Measurements from ENCODE around the gene PSAP.

Gene PSAP

DNA sequence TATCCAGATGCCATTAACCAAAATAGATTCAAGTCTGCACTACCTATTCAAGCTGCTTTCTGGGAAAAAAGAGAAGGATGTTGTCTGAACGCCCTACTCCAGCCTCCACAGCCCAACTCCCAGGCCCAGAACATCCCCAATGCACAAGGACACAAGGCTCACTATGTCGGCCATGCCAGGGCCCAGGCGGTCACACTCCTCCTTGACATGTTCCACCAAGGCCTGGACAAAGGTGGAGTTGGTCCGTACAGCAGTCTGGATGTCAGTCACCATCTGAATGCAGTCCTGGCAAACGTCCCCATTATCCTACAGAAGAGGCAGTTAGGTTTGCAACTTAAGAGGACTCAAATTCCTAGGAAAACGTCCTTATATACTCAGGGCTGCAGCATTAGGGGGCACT is 23.2 kb downstream of the PSAP start:
- no peak for DNase-seq (ENCODE audit: low spot score)

DNA sequence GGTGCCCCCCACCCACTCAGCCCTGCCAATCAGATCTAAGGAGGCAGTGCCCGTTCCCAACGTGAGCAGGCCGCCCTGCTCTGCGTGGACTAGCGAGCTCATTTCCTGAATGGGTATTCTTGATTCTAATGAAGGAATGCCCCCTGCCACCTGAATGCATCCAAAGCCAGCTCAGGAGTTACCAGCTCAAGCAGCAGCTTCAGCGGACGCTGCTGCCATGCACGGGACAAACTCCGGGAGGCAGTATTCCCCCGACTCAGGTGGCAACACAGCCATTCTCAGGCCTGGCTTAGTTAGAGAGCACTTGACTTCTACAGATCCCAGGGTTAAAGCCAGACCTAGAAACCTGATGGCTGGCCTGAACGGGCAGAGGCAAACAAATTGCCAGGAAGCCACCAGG is 25.8 kb downstream of the PSAP start:
- no peak for DNase-seq (ENCODE audit: low spot score)

DNA sequence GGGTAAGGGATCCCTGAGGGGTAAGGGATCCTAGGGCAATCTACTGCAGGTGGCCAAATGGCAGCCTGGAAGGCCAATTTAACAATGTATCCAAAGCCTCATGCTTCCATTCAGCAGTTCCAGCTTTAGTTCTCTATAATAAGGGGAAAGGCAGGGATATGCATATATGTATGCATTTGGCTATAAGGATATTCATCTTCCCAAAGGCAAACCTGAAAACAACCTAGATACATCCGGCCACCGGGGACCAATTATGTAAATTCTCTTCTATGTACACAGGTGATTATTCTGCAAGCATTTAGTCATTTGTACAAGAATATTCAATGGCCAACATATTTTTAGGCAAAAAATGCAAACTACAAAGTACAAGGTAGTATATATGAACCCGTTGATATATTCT is 26.7 kb downstream of the PSAP start:
- DNase-seq (ENCODE audit: low spot score) = no peak

DNA sequence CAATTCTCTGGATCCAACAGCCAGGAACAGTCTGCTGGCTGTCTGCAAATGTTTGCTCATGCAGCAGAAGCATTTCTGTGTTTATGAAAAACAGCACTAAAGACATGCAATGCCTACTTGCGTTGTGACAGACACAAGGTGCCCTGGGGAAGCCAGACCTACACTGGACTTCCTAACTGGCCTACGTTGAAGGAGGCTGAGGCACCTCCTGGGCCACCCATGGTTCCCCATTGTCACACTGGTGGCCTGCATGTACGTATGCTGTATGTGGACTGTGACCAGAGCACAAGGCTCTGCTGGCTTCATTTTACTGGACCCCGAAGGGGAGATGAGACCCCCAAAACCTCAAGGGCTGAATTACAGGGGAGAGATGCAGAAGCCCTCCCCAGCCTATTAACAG is 27.7 kb downstream of the PSAP start:
- no peak for DNase-seq (ENCODE audit: low spot score)

DNA sequence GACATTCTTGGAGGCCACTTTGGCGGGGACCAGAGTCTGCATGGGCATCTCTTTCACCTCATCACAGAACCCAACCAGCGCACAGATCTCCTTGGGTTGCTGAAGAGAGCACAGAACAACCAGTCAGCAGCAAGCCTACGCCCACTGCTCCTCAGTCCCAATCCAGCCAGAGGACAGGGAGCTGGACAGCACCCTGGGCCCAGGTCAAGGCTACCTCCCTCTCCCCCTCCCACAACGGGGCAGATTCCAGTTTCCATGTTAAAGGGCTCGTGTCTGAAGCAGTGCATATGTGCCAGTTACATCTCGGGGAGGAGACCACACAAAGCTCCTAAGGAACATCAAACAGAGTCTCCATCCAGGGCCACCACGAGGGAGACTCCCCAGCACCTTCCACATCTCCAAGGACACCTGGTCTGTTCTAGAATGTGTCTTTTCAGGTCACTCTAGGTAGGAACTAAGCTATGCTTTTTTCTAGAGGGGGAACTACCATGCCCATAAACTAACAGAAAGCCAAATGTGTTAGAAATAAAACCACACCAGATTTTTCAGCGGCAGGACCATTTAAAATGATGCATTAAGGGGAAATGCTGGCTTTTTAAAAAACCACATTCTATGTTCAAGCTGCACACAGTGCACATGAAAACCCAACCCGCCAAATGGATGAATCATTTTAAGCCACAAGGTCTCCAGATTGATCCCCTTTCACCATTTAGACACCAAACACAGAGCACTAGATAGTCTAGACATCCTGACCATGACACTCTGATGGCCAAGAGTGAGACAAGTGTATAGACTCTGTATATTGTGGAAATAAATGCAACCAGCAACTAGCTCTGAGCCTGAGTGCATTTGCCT is 28.9 kb downstream of the PSAP start:
- DNase-seq (ENCODE audit: low spot score) = no peak

DNA sequence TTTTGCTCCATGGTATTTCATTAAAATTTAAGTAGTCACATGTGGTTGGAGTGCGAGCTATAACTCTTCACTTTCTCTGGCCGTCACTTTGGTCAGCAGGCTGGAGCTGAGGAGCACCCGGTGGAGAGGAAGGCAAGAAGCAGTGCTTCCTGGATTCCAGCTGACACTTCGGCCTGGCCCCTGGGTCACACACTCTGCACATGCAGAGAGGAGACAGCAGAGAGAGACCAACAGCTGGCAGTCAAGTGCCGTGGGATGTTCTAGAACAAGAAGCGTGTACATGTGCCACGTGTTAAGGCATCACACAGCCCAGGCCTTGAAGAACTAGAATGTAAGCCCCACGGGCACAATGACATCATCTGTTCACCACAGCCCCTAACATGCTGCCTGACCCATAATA is 30.1 kb downstream of the PSAP start:
- no peak for DNase-seq (ENCODE audit: low spot score)

DNA sequence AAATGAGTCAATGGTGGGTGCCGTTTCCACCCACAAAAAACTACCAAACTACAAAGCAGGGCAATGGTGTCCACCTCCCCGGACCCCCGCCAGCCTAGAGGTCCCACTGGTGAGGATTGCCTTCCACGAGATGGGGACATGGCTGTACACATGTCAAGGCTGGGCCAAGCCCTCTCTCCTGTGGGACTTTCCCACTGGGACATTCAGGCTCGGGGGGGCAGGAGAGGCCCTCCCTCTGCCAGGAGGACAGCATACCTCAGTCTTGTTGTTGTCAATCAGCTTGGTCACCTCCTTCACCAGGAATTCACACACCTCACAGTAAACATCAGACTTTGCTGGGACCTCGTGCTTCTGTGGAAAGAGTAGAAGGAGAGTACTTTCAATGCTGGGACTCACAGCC is 31.1 kb downstream of the PSAP start:
- DNase-seq (ENCODE audit: low spot score) = no peak

DNA sequence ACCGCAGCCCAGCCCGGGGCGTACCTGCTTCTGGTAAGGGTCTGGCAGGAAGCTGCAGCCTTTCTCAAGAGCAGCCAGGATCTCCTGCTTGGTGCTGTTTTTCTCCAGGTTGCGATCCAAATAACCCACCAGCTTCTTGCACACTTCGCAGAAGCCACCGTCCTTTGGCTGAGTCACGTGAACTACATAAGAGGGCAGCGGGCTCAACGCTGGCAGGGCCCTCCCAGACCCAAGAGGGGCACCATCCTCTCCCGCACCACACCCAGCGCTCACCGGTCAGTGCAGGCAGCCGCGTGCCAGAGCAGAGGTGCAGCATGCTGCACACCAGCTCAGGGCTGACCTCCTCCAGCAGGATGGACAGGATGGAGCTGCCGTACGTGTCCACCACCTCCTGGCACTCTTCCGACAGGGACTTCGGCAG is 31.6 kb downstream of the PSAP start:
- DNase-seq (ENCODE audit: low spot score) = no peak

DNA sequence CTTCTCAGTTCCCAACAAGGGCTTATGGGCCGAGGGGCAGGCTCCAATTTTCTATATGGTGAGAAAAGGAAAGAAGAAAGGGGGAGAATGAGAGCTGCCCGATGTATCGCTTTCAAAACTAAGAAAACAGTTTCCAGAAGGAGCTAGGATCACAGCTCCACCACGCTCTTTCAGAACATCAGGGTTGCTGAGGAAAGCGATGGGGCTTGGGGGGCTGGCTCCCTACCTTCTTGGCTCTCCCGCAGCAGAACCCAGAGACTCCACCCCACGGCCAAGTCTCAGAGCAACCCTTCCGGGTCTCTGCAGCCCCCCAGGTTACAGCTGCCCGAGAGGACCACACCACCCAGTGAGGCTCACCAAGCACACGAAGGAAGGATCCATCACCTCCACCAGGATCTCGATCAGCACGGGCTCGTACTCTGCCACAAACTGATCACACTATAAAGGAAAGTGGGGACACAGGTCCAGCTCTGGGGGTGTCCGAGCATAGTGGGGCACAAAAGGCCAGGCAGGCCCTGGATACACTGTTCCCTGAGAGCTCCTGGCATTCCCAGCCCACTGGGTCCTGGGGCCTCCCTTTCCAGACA is 32.3 kb downstream of the PSAP start:
- no peak for DNase-seq (ENCODE audit: low spot score)

DNA sequence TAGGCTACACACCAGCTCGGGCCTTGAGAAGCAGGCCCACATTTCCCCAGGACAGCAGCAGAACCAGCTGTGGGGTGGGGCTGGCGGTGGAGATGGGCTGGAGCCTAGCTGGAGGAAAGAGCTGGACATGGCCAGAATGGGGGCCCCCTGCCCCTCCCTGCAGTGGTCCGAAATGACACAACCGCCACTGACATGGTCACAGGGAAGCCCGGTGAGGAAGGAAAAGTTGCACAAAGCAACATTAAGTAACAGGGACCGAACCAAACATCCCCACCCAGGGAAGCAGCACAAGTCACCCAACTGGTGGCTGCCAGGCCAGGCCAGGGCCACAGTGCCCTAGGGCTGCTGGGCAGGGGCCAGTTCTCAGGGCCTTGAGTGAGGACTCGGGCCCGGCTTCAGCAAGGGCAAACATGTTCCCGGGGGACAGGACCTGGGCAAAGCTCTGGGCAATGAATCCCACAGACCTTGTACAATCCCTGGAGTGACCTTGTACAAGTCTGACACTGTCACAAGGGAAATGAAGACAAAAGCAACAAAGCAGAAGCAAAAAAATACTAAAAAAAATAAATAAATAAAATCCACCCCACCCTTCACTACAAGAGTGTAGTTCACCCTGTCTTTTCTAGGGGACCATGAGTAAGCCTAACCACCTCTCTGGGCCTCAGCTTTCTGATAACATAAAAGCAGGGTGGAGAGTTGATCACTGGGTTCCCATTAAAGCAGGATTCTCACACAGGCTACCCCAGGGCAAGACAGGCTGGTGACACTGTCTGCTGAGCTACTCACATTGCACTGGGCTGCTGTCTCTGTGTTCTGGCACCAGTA is 33.0 kb downstream of the PSAP start:
- no peak for DNase-seq (ENCODE audit: low spot score)

DNA sequence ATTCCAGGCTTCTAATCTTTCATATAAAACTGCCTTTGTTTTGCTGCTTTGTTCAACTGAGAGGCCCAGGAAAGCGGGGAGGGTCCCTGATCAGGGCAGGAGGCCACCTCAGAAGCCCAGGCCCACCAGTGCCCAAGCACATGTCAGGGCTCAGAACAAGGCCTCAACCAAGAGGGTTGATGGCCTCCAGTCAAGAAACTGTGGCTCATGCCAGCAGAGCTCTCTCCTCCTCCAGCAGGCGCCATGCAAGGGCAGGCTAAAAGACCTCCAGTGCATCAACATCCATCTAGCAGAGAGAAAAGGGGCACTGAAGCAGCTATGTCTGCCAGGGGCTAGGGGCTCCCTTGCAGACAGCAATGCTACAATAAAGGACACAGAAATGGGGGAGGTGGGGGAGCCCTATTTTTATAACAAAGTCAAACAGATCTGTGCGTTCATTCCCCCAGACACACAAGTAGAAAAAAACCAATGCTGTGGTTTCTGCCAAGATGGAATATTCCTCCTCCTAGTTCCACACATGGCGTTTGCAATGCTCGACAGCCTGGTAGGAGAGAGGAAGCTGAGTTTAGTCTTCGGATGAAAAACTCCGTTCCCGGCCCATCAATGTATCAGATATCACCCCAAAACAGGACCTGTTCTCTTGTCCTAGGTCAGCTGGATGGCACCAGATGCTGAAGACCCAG is 34.0 kb downstream of the PSAP start:
- DNase-seq (ENCODE audit: low spot score) = no peak

DNA sequence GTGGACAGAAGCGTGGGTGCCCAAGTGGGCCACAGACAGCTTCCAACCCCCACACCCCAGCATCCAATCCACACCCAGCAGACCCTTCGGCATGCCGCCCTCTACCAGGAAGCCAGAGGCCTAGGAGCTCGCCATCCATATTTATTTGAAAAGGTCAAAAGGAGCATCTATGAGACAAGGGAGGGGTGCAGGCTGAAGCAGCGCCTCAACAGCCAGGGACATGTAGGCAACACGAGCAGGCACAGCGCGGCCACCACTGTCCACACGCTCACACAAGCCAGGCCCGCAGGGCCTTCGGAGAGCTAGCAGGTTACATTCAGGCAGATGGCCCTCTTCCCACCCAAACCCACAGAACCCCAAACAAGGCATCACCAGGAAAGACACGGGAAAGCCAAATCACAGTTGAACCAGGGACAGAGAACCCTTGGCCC is 34.6 kb downstream of the PSAP start:
- DNase-seq (ENCODE audit: low spot score) = no peak

DNA sequence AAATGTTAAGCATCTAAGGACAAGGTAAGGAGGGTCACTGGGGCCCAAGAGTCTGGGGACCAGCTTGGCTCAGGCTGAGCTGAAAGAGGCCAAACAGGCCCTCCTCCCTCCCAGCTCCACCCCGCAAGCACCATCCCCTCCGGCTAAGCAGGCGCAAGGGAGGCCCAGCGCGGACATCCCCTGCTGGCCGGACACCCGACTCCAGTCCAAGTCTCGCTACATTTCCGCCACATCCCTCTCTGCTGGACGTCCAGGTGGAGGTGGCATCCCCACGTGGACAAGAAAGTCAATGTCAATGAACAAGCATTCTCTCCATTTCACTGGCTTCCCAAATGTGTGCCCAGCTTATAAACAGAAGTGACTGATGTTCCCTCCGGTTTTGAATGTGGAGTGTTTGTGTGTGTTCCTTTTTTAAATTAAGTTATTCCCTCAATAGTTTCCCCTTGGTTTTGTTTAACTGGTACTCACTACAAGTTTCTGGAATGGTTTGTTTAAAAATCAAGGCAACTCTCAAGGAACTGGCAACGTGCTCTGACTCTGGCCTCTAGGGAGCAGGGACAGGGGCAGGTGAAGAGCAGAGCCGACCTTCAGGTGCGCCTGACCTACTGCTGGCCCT is 35.4 kb downstream of the PSAP start:
- DNase-seq (ENCODE audit: low spot score) = no peak

DNA sequence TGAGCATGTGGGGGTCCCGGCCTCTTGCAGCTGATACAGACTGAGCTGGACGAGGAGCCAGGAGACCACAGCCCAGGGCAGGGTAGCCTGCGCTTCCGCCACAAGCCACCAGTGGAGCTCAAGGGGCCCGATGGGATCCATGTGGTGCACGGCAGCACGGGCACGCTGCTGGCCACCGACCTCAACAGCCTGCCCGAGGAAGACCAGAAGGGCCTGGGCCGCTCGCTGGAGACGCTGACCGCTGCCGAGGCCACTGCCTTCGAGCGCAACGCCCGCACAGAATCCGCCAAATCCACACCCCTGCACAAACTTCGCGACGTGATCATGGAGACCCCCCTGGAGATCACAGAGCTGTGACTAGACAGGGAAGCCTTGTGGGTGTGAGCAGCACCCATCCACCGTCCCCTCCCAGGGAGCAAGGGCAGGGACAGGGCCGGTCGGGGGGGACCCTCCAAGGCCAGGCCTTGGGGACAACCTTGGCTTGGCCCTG is 36.1 kb downstream of the PSAP start:
- no peak for DNase-seq (ENCODE audit: low spot score)

DNA sequence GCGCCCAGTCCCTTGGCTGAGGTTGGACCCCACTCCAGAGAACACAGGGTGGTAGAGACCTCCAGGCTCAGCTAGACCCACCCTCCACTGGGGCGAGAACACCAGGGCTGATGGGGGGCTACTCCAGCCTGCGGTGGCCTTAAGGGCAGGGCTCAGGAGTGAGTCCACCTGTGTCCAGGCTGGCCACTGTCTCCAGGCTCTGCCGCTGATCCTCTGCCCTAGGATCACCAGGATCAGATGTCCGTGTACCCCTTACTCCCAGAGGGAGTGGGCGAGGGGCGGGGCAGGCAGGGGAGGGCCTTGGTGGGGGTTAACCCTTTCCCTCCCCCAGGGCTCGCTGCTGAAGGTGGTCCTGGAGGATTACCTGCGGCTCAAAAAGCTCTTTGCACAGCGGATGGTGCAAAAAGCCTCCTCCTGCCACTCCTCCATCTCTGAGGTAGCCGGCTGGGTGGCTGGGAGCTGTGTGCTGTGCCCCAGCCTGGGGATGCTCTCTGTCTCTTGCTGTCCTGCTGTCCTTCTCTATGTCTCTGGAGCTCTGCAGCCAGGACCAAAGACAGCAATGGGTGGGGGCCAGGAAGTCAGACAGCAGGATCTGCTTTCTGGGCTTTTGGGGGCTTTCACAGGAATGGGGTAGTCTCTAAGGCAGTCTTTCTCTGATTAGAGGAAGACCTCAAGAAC is 38.0 kb downstream of the PSAP start:
- DNase-seq (ENCODE audit: low spot score) = no peak

DNA sequence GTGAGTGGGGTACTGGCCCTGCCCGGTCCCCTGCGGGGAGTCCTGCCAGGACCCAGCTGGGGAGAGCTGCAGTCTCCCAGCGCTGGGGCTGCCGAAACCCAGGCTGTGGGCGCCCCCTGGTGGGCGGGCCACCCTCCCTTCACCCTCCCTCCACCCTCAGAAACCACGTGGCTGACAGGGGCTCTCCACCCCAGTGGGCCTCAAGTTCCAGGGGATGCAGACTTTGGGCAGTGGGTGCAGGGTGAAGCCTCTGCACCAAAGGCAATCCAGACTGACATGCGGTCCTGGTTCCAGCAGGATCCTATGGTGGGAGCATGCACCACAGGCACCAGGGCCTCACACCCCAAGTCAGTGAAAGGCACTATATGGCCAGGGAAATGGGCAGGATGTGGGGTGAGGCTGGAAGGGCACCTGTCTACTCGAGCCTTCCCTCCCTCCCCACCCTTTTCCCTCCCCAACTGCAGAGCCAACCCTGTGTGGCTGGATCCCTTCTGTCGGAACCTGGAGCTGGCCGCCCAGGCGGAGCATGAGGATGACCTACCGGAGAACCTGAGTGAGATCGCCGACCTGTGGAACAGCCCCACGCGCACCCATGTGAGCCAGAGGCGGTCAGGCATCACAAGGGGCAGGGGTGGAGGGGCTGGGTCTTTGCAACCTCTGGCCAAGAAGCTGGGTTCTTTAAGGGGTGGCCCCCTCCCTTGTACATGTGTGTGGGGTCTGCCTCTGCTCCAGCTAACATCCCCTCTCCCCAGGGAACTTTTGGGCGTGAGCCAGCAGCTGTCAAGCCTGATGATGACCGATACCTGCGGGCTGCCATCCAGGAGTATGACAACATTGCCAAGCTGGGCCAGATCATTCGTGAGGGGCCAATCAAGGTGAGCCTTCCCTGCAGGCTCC is 38.8 kb downstream of the PSAP start:
- peak; percentile 27 for DNase-seq (ENCODE audit: low spot score)

DNA sequence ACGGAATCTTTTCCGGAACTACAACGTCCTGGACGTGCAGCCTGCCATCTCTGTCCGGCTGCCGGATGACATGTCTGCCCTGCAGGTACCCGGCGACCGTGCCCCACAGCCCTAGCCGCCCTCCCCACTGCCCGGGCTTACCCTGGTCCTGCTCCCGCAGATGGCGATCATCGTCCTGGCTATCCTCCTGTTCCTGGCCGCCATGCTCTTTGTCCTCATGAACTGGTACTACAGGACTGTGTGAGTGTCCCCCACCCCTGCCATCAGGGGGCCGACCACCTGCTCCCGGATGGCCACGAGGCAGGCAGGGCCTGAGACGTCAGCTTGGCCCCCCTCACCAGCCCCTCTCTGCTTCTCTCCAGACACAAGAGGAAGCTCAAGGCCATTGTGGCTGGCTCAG is 39.7 kb downstream of the PSAP start:
- DNase-seq (ENCODE audit: low spot score) = no peak

DNA sequence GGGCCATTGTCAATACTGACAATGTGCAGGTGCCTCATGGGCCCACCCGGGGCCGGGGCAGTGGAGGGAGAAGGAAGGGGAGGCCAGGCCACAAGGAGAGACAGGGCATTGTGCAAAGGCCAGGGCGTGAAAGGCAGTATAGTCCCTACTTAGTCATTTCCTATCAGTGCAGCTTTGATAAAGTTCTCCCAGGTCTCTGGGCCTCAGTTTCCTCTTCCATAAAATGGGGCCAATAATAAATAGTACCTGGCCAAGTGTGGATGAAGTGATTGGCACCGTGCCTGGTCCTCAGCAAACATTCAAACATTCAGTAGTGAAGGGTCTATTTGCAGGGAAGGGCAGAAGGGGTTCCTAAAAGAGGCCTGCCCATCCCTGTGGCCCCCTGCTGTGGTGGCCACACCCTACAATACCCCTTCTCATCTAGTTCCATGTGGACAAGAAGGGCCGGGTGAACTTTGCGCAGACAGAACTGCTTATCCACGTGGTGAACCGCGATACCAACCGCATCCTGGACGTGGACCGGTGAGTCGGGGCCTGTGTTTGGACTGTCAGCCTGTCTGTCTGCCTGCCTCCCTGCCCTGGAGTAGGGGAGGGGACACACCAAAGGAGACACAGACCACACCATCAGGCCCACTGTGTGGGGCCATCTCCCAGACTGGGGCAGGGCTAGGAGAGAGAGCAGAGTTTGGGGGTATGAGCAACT is 40.9 kb downstream of the PSAP start:
- DNase-seq (ENCODE audit: low spot score) = no peak

DNA sequence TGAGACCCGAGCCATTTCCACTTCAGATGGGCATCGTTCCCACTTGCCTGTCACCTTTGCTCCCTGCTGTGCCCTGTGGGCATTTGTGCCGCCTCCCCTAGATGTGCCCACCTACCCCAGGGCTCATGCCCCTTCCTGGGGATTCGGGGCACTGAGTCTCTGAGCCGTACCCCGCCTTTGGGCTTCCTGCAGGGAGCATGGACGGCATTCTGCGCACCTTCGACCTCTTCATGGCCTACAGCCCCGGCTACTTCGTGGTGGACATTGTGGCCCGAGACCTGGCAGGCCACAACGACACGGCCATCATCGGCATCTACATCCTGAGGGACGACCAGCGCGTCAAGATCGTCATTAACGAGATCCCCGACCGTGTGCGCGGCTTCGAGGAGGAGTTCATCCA is 41.4 kb downstream of the PSAP start:
- DNase-seq (ENCODE audit: low spot score) = no peak

All from SW480 (cell line).